DMS114 treated with DMSO at 0.1 percent for 48 hours (cell line): Measurements from ENCODE around the gene CLEC7A.

ENCODE experiments used
- DNase-seq: peaks from one replicate; lab custom pipeline; 2025; ENCODE audit not compliant: unreplicated experiment; lab: John Stamatoyannopoulos, UW

CLEC7A gene

GRCh38 chr12:10130042-10130441, at the start of gene CLEC7A:
Gene CLEC7A (minus strand): TSS chr12:10130199. CDS start chr12:10130082, 117 bp downstream.
- DNase-seq, result no peak

- no peak for DNase-seq
Observed at GRCh38 chr12:10179776-10180181, 49.8 kb upstream of the CLEC7A start.

GRCh38 chr12:10178821-10179220, 48.8 kb upstream of the CLEC7A start, which contains the start of gene TMEM52B:
Gene TMEM52B (plus strand): TSS chr12:10179032. CDS start chr12:10179575, 543 bp downstream.
- DNase-seq, result no peak

- DNase-seq, result no peak
Observed at GRCh38 chr12:10175846-10176636, 46.0 kb upstream of the CLEC7A start.

GRCh38 chr12:10174986-10175614, 45.1 kb upstream of the CLEC7A start:
- no peak for DNase-seq

GRCh38 chr12:10171973-10172728, 42.2 kb upstream of the CLEC7A start, which contains the start of gene OLR1:
Gene OLR1 (minus strand): TSS chr12:10172132. CDS start chr12:10172077, 55 bp downstream.
- DNase-seq, result no peak

GRCh38 chr12:10170216-10170615, 40.2 kb upstream of the CLEC7A start:
- DNase-seq, result no peak

- DNase-seq, result no peak
Observed at GRCh38 chr12:10169104-10169503, 39.1 kb upstream of the CLEC7A start.

- DNase-seq, result no peak
Observed at GRCh38 chr12:10167599-10167998, 37.6 kb upstream of the CLEC7A start.

GRCh38 chr12:10165421-10165820, 35.4 kb upstream of the CLEC7A start:
- DNase-seq, result no peak

- no peak for DNase-seq
Observed at GRCh38 chr12:10163084-10163483, 33.1 kb upstream of the CLEC7A start.

- DNase-seq, result no peak
Observed at GRCh38 chr12:10160617-10161385, 30.8 kb upstream of the CLEC7A start.

- no peak for DNase-seq
Observed at GRCh38 chr12:10159280-10159679, 29.3 kb upstream of the CLEC7A start.

- no peak for DNase-seq
Observed at GRCh38 chr12:10158406-10158805, 28.4 kb upstream of the CLEC7A start.

- DNase-seq, result no peak
Observed at GRCh38 chr12:10155966-10156365, 26.0 kb upstream of the CLEC7A start.

- no peak for DNase-seq
Observed at GRCh38 chr12:10154145-10154496, 24.1 kb upstream of the CLEC7A start.

- peak; percentile 74 for DNase-seq
Observed at GRCh38 chr12:10153271-10154144, 23.5 kb upstream of the CLEC7A start.

- DNase-seq, result no peak
Observed at GRCh38 chr12:10151621-10152020, 21.6 kb upstream of the CLEC7A start.

GRCh38 chr12:10147714-10148403, 17.9 kb upstream of the CLEC7A start:
- no peak for DNase-seq
